T-helper 2 cell treated with Interferon-gamma antibody and Interleukin-4, amounts not matched to agents 5 μg/mL and 100 μg/mL, for 36 hours (primary cell): ENCODE results near the gene FGF6.

Experiments
- DNase-seq: peaks from one replicate; pipeline ENCODE4 v3.0.0; 2021; ENCODE audit warnings: low spot score
- H3K27ac Mint-ChIP-seq: one replicate; pipeline ENCODE4 v1.8.0; 2021; ENCODE audit warnings: mild to moderate bottlenecking, mixed read lengths
- H3K27me3 Mint-ChIP-seq: one replicate; pipeline ENCODE4 v1.8.0; 2021; ENCODE audit warnings: low read depth, mixed read lengths
- H3K36me3 Mint-ChIP-seq: one replicate; pipeline ENCODE4 v1.8.0; 2021; ENCODE audit warnings: low read depth, mixed read lengths
- H3K4me1 Mint-ChIP-seq: one replicate; pipeline ENCODE4 v1.8.0; 2021; ENCODE audit warnings: low read depth, mixed read lengths
- H3K4me3 Mint-ChIP-seq: one replicate; pipeline ENCODE4 v1.8.0; 2022; ENCODE audit warnings: mild to moderate bottlenecking, moderate library complexity, mixed read lengths
- H3K9me3 Mint-ChIP-seq: one replicate; pipeline ENCODE4 v1.8.0; 2021; ENCODE audit warnings: mixed read lengths

The FGF6 gene

DNA sequence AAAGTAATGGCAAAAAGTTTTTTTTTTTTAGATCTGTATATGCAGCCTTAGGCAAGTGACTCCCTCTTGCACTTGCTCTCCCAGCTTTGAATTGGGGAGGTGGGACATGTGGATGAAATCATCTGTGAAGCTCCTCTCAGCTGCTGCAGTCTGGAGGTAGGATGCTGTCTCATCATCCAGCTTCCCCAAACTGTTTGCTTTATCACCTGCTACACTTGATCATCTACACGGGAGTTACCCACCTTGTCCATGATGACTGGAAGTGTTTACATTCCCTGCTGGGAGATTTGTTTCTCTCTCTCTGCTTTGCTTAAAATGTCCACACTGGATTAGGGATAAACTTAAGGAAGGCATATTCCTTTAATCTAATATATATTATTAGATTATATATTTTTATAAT lies 57.6 kb downstream of the FGF6 start:
- Mint-ChIP-seq H3K36me3 (no peaks in the 10 kb centered on the region), H3K9me3 (no peaks in the 10 kb centered on the region), H3K27me3 (peaks cover 35% of the 10 kb centered on the region), H3K4me1 (no peaks in the 10 kb centered on the region), H3K27ac (no peak overlapping the region), H3K4me3 (no peak overlapping the region)
- DNase-seq, result no peak

DNA sequence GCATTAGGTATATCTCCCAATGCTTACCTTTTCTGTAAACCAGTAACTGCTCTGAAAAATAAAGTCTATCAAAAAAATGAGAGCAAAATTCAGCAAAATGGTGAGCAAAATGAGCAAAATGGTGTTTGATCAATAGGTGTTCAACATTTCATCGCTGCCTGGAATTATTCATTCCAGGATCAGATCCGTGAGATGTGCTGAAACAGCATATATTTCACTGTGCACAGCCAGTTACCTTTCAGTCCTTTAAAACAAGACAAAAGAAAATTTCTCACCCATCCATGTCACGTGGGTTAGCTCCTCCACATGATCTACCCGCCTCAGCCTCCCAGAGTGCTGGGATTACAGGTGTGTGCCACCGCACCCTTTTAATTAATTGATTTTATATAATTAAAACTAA lies 58.0 kb downstream of the FGF6 start:
- Mint-ChIP-seq H3K27ac (no peak overlapping the region), H3K36me3 (no peaks in the 10 kb centered on the region), H3K4me3 (no peak overlapping the region), H3K9me3 (no peaks in the 10 kb centered on the region), H3K27me3 (peaks cover 32% of the 10 kb centered on the region), H3K4me1 (no peaks in the 10 kb centered on the region)
- no peak for DNase-seq

DNA sequence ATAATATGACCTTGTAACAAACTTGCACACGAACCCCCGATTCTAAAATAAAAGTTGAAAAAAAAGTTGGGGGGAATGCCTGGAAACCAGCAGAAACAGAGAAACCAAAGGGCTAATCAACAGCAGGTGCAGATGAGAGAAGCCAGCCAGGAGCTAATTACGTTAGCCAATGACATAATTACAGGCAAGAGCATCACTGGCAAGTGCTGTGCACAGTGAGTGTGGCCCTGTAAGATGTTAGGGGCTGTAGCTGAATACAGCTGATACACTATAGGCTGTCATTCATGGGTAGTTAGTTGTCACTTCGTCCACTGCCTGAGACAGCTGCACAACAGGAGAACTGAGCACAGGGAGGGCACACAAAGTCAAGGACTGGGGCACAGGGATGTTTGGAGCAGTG lies 58.8 kb downstream of the FGF6 start:
- H3K27ac Mint-ChIP-seq, result no peak overlapping the region

More for the DNA sequence above, 58.8 kb downstream of the FGF6 start:
- no peak overlapping the region for H3K4me3 Mint-ChIP-seq
- H3K9me3 Mint-ChIP-seq, result no peaks in the 10 kb centered on the region
- DNase-seq, result no peak
- peaks cover 30% of the 10 kb centered on the region for H3K27me3 Mint-ChIP-seq
- H3K4me1 Mint-ChIP-seq, result no peaks in the 10 kb centered on the region
- no peaks in the 10 kb centered on the region for H3K36me3 Mint-ChIP-seq
